ENCODE data around the gene NKD2.

- no peak for TF ChIP-seq POLR2A (IDR thresholded peaks at IDR 0.05)
- TF ChIP-seq CTCF (IDR thresholded peaks at IDR 0.05), result no peak
Observed at GRCh38 chr5:1074226-1074625, 65.6 kb downstream of the NKD2 start.
